Left hindlimb (tissue), 1 donor: Measurements from ENCODE around the gene OR10C1.

Source experiments
- DNase-seq: peaks from one replicate; pipeline ENCODE4 v3.0.0-alpha.2; 2018

OR10C1 gene

GRCh38 chr6:29478740-29479139, 39.6 kb downstream of the OR10C1 start:
- DNase-seq, result no peak

- DNase-seq, result no peak
These were observed 40.5 kb downstream of the OR10C1 start for GRCh38 chr6:29479560-29479959.

- no peak for DNase-seq
These were observed 44.1 kb downstream of the OR10C1 start for GRCh38 chr6:29483186-29483585.

GRCh38 chr6:29483735-29484134, 44.6 kb downstream of the OR10C1 start:
- no peak for DNase-seq

- DNase-seq, result no peak
These were observed 47.5 kb downstream of the OR10C1 start for GRCh38 chr6:29486577-29486976.

GRCh38 chr6:29487131-29487530, 48.0 kb downstream of the OR10C1 start:
- no peak for DNase-seq

- DNase-seq, result no peak
These were observed 48.6 kb downstream of the OR10C1 start, which contains the start of gene MAS1L for GRCh38 chr6:29487660-29488059. Gene MAS1L (minus strand): TSS chr6:29487956. CDS start chr6:29487902, 54 bp downstream.

GRCh38 chr6:29488874-29489273, 49.8 kb downstream of the OR10C1 start:
- no peak for DNase-seq

- DNase-seq, result no peak
These were observed 50.2 kb downstream of the OR10C1 start for GRCh38 chr6:29489286-29489685.

GRCh38 chr6:29490055-29490454, 50.9 kb downstream of the OR10C1 start:
- DNase-seq, result no peak

GRCh38 chr6:29490552-29490951, 51.4 kb downstream of the OR10C1 start:
- DNase-seq, result no peak
